T1000 (cell line): Measurements from ENCODE around the gene DDX1.

Experiments
- DNase-seq: peaks from one replicate; lab custom pipeline; 2025; ENCODE audit warnings: mixed read lengths; lab: John Stamatoyannopoulos, UW

Gene DDX1

DNA sequence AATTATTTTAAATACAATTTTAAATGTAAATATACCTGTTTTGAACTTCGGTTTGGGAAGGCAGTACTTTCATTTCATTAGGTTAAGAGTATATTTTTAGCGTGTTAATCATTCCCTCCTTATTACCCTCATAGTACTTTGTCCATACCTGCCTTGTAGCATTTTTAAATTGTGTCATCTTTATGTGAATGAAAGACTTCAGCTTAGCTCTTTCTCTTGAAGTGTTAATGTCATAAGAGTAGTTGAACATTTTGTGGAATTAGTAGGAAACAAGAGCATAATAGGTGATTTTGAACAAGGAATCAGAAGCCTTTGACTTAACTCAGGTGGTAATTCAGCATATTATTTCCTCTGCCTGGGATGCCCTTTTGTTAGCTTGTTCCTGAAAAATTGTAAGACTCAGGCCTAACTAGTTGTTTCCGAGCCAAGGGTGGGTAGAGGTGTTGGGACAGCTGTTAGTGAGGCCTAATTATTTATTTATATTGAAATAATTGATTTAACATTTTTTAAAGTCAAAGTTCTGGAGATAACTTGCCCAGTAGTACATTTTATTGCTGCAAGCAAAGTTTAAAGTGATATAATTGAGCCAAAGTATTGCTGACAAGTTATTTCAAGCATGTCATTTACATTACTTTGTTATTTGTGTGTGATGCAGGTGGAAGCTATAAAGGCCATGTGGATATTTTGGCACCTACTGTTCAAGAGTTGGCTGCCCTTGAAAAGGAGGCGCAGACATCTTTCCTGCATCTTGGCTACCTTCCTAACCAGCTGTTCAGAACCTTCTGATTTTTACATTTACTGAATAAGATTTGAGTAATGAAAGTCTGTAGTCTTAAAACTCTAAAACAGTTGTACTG is 38.7 kb downstream of the DDX1 start:
- DNase-seq: no peak

DNA sequence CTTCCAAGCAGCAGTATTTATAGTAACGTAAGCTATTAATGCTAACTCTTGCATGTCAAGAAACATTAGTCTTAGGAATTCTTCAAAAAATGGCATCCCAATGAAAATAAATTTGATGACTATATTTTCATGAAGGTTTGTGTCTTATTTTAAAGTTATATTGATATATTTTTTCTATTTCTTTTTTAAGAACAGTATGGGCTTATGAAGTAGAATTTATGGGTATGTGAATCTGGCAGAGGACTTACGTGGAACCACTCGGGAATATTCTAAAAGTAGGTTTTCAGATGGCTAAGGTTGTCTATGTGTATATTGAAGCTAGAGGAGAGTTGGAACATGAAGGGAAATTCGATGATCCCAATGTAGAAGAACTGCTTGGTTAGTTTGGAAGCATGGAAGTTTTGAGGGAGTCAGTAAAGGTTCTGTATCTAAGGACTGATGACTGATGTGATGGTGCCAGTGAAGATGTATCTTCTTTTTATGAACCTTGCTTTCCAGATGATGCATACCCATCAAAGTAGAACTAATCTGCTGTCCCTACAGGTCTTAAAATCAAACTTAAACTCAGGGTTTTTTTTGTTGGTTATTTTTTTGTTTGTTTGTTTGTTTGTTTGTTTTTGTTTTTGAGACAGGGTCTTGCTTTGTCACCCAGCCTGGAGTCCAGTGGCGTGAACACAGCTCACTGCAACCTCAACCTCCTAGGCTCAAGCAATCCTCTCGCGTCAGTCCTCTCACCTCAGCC is 39.5 kb downstream of the DDX1 start:
- DNase-seq: no peak

DNA sequence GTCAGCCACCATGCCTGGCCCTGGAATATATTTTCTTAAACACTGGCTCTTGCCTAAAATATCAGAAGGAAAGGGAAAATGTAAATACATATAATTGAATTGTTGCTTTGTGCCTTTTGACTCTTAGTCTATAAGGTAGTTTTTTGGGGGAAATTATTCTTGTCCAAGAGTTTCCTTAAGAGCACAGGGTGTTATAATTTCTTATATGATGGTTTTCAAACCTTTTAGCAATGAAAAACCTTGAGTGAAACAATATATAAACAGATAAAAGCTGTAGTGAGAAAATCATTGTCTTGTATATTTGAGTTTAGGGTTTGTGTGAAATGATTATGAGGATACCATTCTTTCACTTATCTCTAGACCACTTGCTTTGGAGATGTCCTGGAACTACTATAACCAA is 40.2 kb downstream of the DDX1 start:
- DNase-seq: no peak

DNA sequence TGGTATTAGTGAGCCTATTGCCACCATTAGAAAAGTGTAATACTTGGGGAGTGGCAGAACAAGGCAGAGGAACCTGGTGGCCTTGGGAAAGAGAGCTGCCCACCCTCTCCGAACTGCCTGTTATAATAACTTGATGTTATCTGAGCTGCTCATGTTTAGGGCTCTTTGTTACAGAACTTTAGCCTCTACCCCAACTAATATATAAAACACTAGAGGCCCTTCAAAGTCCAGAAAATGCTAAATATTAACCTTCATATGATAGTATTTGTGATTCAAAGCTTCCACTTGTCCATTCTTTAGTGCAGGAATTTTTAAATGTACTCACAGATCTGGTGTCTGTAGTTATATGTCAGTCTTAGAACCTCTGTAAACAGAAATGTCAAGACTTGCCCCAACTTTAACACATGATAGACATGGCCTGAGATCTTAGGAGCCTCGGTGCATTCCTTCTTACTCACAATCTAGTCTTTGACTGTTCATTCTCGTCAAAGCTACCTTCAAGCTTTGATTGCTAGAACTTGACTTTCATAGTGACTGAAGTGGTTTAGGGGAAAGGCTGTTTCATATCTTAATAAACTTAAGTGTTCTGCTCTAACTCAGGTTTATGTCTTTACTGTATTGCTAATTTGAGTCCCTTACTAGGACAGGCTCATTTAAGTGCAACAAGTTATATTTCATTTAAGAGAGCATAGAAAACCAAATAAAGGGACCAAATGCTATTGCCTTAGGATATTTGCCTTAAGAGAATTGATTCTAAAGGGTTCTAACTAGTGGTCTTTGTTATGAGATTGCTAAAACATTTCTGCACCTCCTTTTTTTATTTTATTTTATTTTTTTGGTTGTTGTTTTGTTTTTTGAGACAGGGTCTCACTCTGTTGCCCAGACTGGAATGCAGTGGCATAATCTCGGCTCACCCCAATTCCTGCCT is 41.6 kb downstream of the DDX1 start:
- no peak for DNase-seq

DNA sequence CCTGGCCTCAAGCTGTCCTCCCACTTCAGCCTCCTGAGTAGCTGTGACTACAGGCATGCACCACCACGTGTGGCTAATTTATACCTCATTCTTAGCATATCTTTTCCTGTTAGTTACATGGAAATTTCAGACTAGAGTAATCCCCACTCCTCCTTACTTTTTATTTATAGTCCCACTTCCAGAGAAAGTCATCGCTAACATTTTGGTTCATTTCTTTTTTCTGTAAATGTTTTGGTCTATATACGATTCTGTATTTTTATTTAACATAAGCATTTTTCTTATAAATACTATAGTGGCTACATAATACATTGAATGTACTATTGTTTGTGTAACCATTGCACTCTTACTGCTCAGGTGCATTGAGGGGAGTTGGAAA is 42.3 kb downstream of the DDX1 start:
- no peak for DNase-seq

DNA sequence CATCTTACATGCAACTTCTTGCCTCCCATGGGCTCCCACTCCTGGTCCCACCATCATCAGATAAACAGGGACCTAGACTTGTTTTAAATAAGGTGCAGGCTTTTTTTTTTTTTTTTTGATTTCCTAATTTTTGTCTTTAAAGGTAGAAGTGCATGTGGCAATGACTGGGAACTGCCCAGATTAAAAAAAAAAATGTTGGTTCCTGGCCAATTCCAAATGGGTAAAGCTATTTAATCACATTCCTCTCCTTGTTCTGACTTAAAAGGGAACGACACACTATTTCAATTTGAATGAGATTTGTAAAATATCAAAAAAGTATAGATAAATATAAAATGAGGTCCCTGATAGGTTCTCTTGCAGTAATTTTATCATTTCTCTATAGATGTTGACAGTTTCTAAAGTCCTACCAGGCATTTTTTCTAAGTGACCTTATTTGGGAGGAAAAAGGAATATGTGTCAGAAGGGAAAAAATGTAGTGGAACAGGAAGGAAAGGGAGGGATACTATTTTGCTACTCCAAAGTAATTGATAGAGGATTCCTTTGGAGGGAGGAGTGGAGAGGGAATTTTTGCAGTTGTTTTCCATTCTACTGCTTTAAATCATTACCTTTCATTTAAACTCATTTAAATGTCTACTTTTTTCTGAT is 43.3 kb downstream of the DDX1 start:
- no peak for DNase-seq

DNA sequence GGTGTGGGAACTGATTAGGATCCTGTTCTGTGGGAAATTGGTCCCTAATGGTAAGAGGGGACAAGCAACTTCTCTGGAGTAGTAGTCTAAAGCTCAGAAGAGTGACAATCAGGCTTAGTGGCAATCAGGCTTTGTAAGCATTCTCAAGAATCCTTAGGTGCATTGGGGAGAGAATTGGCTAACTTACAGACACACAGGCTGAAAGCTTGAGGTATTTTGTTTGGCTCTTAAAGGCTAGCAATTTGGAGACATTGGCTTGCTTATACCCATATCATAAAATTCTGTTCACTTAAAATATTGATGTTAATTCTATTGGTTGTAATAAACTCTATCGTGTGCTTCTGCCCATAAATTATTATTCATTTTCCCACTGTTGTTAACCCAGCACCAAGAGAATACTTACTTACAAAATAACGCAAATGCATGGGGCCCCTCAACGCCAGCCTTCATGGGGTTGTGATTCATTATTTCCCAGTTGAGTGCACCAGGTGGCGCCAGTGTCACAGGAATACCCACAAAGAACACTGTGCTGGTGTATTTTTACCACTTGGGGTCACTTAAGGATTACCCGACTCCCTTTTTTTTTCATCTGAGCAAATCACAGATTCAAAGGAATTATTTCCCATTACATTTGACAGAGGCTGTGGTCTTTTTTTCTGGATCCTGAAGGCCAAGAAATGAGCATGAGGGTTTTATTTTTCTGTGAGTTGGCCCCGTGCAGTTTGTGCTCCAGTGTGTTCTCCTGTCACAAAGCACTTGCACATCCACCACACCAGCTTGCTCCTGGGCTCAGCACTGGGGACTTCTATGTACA is 45.5 kb downstream of the DDX1 start:
- no peak for DNase-seq

DNA sequence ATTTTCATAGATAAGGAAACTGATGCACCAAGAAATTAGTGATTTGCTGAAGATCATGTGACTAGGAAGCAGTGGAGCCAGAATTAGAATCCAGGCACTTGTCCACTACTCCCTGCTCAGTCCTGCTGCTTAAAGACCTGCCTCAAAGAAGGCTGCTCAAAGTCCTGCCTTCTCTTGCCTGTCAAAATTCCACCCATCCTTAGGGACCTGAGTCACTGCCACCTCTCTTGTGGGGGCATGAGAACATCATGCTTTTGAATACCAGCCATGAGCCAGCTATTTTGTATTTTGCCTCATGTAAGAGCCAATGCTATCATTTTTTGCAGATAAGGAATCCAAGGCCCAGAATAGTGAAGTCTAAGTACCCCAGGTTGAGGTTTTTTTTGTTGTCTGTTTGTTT is 47.1 kb downstream of the DDX1 start:
- DNase-seq: no peak

DNA sequence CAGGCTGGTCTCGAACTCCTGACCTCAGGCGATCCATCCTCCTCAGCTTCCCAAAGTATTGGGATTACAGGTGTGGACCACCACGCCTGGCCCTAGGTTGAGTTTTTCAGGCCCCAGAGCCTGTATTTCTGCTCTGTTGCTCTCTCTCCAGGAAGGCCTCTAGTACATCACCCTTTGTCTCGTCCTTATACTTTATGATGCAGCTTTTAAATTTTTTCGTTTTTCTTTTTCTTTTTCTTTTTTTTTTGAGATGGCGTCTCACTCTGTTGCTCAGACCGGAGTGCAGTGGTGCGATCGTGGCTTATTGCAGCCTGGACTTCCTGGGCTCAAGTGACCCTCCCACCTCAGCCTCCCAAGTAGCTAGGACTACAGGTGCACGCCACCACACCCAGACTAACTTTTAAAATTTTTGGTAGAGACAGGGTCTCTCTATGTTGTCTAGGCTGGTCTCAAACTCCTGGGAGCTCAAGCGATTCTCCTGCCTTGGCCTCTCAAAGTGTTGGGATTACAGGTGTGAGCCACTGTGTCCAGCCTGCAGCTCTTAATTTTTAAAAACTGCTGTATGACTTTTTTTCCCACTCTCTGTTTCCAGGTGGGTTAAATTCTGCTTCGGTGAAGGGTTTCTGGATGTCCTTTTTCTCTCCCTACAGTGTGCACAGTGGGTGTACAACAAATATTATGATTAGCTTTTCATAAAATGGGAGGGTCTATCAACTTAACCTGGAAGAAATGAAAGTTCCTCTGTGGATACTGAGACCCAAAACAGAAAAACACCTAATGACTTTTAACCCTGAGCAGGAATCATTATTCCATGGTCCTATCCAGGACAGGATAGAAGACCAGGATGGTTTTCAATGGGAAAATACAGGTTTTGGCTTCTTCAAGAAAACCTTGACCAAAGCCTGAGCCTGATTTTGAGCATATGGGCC is 47.9 kb downstream of the DDX1 start:
- DNase-seq: no peak

DNA sequence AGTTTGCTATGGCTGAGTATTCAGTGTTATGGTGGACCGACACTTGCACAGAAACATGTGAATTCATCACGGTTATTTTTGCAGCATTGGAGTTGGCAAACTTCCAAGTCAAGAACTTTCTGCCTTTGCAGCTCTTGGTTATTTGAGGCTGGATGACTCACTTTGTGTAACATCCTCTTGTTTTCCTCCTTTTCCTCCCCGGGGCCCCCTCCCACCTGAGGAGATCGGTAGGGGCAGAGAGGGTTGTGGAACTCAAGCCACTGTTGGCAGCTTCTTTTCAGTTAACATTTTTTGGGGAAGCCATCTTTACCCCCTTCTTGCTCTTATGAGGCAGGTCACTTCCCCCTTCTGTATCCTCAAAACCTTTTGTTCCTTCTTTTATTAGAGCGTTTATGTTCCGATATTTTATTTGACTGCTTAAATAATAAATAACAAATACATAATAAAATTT is 48.6 kb downstream of the DDX1 start:
- DNase-seq: no peak

DNA sequence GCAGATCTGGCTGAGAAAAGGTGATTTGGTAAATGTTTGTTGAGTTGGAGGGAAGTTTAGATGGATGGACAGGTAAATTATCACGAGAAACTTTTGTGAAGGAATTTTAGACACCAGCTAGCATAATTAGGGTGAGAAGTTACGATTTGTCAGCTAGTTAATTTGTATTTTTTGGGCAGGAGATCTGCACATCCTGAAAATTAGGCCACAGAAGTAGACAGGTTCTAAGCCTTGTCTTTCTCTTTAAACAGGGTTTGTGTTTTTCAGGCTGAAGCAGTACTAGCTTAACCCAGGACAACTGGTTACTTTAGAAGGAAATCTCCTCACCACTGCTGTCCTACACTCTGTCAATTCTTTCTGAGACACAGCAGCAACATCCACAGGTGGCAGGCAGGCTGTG is 49.1 kb downstream of the DDX1 start:
- no peak for DNase-seq

DNA sequence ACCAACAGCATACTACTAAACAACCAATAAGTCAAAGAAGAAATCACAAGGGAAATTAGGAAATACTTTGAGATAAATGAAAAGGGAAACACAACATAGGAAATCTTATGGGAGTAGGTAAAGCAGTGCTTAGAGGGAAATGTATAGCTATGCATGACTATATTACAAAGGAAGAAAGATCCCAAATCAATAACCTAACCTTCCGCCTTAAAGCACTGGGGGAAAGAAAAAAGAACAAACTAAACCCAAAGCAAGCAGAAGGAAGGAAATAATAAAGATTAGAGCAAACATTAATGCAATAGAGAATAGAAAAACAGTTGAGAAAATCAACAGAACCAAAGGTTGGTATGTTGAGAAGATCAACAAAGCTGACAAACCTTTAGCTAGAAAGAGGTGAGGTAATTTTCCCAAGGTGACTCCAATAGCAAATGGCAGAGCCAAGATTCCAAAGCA is 49.9 kb downstream of the DDX1 start:
- no peak for DNase-seq

DNA sequence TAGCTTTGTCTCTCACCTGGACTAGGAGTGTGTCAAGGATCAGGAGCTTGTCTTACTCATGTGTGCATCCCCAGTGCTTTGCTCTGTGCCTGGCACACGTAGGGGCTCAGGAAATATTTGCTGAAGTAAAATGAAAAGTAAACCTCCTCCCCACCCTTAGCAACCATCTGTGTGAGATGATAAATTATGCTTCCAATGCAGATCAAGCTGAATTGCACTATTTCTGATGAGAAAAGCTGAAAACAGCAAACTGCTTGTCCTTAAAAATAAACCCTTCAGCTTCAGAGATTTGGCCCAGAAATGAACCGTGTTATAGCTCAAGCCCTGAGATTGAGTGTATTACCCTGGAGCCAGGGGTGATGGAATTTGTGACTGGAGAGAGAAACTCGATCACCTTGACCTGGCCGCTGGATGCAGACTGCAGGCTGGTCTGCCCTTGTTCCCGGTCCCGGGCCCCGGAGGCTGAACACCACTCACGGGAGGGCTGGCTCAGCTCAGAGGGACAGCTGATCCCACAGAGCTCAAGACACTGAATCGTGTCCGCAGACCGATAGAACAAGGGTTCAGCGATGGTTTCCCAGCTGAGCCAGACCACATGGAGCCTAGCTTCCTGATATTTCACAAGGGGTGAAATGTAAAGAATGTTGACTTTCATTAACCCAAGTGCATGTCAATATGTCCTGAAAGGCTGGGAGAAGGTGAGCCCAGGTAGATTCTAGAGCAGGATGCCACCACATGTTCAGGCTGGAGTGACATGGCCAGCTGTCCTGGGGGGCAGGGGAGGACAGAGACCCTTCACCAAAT is 50.5 kb downstream of the DDX1 start:
- no peak for DNase-seq

DNA sequence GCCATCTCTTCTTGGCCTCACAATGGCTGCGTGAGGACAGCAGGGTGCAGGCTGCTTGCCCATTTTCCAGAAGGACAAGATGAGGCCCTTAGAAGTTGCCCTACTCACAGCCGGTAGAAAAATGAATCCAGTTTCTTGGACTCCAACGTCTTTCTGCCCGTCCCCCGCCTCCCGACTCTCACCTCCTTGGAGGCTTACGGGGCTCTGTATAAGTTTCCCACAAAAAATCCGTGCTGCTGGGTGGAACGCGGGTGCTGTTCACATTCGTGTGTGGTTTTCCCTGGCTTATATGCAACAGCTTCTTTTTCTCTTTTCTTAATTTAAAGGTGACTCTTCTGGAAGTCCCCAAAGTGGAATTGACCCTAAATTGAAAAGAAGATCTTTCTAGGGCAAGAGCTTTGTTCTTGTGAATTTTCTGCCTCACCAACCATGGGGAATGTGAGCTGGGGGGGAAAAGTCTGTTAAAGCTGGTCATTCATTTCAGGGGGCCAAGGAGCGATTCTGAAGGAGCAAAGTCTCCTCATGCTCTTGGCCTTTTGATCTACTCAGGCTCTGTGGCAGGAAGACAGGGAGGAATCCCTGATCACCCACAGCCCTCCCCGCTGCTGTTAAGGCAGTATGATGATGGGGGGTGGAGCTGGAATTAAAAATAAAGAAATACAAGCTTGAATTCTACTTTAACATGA is 51.3 kb downstream of the DDX1 start:
- DNase-seq: no peak

DNA sequence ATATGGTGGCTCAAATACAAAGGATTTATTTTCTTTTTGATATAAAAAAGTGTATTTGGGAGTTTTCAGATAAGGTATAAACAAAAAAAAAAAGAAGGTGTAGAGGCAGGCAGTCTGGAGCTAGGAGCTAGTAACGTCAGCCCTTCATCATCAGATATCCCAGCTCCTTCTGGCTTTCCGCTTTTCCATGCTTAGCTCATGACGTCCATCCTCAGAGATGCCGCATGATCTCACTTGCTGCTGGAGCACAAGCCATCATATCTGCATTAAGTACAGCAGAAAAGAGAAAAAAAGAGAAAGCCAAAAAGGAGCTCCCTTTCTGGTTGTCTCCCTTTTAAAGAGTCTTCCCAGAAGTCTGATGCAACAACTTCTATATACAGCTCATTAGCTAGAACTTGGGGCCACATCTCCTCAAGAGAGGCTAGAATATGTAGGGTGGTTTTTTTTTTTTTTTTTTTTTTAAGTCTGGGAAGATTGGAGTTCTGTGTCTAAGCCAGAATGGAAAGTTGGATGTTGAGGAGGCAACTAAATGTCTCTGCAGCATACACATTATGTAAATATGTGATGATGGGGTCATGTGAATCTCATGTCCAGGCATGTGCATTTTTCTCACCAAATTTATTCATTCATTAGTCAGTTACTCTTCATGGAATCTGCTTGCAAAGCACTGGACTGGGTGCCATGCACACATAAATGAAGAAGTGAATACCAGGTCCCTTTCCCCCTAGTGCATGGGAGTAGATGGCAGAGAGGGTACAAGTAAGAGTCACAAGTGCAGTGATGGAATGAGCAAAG is 52.3 kb downstream of the DDX1 start:
- DNase-seq: no peak

DNA sequence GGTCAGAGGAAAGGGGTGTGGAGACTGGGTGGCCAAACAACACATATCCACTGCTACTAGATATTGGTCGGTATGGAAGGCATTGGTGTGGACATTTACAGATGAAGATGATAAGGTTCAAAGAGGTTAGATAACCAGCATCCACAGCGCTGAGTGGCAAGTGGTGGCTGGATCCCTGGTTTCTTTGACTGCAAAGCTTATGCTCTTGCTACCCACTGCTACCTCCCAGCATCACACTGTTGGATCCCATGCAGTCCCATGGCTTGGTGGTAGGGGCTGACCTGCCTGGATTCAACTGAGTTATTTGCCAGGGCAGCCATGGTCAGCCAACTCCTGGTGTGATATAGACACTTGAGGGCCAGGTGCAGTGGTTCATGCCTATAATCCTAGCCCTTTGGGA is 53.6 kb downstream of the DDX1 start:
- no peak for DNase-seq

DNA sequence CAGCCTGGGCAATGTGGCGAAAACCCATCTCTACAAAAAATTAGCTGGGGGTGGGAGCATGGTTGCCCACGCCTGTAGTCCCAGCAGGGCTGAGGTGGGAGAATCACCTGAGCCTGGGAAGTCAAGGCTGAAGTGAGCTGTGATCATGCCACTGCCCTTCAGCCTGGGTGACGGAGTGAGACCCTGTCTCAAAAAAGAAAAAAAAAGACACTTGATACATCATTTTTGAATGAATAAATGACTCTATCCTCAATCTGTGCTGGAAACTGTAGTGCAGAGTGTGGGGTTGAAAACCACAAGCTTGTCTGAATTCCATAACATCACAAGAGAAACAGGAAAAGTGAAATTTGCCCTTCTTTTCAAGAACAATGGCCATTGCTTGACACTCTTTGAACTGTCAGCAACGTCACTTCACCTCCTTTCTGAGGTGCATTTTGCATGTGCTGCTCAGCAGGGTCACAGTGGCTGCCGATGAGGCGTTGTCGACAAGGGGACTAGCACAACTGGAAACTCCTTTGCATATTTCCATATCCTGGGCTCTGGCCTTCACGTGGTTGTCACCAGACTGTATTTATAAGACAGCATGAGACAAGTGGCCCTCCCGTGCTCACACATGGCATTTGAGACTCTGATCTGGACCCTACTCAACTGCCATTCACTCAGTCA is 54.2 kb downstream of the DDX1 start:
- no peak for DNase-seq
